Measurements from ENCODE around the gene IQCF6.
"Not testable (repeated sequence)": the region's sequence is repeated elsewhere in the genome, so short reads cannot be mapped to it uniquely, and the experiment has no call there.

Gene IQCF6

DNA sequence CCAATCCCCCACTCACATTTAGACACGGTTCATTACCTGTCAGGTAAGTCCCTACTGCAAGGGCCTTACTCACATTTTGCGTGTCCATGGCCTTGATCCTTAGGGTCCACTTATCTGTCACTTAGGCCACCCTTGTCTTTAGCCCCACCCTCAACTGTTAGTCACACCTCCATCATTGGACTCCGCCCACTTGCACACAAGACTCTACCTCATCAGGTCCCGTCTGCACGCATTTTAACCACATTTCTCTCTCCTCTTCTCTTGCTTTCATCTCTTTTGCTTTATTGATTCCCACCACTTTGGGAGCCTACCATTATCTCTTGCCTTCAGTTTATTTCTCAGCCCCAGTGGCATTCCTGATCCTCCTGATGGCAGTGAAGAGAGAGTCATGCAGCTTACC is at the start of gene IQCF6:
IQCF6 (minus strand) TSS at position 101 of the 400 bp plus-strand sequence; CDS start at position 88, 13 bp downstream.
- DNase-seq = no peak

- no peak for DNase-seq
Observed at GRCh38 chr3:51828297-51828696, 49.3 kb upstream of the IQCF6 start.

DNA sequence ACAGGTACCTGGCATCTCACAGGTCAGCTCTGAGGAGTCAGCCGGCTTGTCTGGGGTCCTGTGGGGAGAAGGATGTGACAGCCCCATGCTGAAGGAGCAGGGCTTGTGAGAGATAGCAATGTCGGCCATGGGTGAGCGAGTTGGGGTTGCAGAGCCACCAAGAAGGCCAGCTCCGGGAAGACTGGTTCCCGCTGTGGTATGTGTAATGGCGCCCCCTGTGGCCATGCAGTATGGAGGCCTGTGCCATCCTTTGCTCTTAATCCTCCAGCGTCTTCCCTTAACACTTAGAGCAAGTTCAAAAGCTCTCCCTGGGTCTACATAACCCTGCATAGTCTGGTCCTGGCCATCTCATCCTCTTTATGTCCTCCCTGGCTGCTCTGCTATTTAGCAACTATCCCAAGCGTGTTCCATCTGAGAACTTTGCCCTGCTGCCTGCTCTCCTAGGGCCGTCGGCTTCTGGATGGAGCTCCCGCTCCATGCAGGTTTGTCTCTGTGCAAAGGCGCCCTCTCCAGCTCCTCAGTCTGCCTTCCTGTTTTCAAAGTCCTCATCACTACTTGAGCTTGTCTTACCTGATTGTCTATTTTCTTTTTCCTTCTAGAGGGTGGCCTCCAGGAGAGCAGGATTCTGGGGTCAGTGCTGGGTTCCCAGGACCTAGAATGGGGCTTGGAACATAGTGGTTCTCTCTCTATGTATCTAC is 40.8 kb upstream of the IQCF6 start:
- DNase-seq = peak; percentile 19 to 27

DNA sequence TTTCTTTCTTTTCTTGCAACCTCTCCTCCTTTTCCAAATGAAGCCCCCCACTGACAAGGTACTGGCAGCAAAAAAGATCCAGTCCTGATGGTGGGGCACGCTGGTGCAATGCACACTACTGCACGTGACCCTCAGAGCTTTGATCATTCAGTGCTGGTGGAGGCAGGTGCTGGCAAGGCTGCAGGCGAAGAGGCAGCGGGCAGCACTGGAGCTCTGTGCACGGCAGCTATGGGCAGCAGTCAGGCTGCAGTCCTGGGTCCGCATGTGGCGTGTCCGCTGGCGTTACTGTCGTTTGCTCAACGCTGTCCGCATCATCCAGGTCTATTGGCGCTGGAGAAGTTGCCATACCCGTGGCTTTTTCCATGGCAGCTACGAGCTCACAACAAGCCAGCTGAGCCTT is 40.1 kb upstream of the IQCF6 start:
- DNase-seq = no peak

- no peak for DNase-seq
Observed at GRCh38 chr3:51817375-51817774, 38.3 kb upstream of the IQCF6 start.

GRCh38 chr3:51816723-51817122 is 37.7 kb upstream of the IQCF6 start:
- no peak for DNase-seq

- no peak for DNase-seq
Observed at GRCh38 chr3:51815614-51816013, 36.6 kb upstream of the IQCF6 start.

GRCh38 chr3:51814034-51814433 is 35.0 kb upstream of the IQCF6 start:
- no peak for DNase-seq

DNA sequence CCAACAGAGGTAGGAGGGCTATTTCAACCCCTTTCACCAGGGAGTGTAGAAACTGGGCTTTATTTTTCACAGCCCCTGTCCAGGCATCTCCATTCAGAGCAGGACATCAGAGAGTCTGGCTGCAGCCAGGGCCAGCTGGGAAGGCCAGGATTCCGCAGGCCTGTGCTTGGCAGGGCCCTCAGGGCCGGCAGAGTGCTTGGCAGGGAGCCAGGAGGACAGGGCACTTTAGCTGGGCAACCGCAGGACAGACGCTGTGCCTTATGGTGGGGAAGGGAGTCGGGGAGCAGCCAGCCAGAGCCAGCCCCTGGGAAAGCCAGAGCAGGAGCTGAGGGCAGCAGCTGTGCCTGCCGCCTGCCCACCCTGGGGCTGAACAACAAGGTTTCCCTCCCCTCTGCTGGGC is 34.5 kb upstream of the IQCF6 start:
- DNase-seq = no peak

- no peak for DNase-seq
Observed at GRCh38 chr3:51808934-51809333, 29.9 kb upstream of the IQCF6 start.

GRCh38 chr3:51802106-51802703 is 23.2 kb upstream of the IQCF6 start:
- DNase-seq = no peak

DNA sequence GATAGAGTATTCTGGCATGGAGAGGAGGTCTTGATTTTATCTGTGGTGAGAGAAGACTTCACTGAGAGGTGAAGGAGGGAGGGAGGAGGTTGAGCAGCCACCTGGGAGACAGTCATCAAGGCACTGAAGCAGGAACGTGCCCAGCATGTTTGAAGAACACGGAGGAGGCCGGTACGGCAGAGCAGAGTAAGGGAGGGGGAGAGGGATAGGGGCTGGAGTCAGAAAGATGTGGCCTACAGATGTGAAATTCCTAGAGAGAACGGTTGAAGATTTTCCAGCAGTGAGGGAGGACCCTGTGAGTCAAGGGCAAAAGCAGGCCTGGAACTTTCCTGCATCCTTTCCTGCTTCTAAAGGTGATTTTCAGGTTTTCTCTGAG is 21.7 kb upstream of the IQCF6 start:
- no peak for DNase-seq

GRCh38 chr3:51799879-51800749 is 21.1 kb upstream of the IQCF6 start:
- no peak for DNase-seq

GRCh38 chr3:51798411-51798963 is 19.4 kb upstream of the IQCF6 start:
- no peak for DNase-seq

DNA sequence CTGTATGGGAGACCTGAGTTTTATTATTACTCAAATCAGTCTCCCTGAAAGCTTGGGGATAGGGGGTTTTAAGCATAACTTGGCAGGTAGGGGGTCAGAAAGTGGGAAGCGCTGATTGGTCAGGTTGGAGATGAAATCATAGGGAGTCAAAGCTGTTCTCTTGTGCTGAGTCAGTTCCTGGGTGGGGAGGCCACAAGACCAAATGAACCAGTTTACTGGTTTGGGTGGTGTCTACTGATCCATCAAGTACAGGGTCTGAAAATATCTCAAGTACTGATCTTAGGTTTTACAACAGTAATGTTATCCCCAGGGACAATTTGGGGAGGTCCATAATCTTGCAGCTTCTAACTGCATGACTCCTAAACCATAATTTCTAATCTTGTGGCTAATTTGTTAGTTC is 17.8 kb upstream of the IQCF6 start:
- DNase-seq = peak in 1 of 2 experiments; percentile 24

DNA sequence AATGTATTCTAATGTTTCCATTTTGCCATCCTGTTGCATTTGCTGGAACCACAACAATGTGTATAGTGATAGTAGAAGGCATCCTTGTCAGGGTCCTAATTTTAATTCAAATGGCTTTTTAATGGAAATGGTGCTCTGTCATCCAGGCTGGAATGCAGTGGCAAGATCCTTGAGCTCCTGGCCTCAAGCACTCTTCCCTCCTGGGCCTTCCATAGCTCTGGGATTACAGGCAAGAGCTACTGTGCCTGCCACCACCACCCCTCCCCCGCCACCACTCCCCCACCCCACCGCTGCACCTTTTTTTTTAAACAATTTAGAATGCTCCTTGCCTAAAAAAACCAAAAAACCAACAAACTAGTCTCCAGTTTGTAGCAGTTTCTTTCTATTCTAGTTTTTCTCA is 15.2 kb upstream of the IQCF6 start:
- DNase-seq = no peak

DNA sequence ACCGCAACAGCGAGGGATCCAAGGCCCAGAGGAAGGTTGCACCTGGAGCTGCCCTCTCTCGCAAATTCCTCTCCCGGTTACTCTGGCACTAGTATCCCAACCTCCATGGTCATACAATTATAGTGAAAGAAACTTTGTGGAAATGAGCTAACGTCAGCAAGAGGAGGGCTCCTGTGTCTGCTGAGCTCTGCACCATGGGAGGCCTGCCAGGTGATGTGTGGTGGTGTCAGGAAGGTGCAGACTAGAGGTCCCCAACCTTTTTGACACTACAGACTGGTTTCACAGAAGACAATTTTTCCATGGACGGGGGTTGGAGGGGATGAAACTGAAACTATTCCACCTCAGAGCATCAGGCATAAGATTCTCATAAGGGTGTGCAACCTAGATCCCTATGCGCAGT is 13.2 kb upstream of the IQCF6 start:
- DNase-seq = no peak

GRCh38 chr3:51789437-51789836 is 10.4 kb upstream of the IQCF6 start:
- no peak for DNase-seq

GRCh38 chr3:51787576-51787975 is 8.5 kb upstream of the IQCF6 start:
- not testable (repeated sequence) for DNase-seq

DNA sequence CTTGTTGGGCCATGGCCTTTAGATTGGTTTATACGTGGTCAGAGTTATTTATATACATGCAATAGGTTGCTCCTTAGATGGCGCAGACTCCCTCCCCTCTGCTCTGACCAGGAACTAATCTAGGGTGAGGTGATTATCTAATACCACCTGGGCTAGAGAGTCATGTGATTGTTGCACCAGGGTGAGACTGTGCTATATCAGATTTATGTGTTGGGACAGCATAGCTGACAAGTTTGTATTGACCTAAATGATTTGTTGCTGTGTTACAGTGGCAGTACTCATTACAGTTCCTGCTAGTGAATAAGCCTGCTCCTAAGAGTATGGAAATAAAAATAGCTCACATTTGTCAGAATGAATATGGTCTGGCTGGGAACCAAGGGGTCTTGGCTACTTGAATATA is 7.2 kb upstream of the IQCF6 start:
- no peak for DNase-seq

DNA sequence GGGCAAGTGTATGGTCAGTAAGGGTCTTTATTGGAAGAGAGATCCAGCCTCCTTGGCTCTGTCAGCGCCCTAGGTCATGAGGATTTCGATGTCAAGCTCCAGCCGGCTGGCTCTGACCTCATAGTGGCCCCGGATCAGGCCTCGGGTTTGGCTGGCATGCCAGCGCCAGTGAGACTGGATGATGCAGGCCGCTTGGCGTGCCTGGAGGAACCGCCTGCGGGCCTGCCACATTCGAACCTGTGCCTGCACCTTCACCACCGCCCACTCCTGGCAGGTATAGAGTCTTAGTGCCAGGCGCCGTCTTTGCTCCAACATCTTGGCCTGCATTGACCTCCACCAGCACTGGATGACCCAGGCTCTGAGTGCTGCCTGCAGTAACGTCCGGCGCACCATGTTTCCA is 483 bp downstream of the IQCF6 start:
- no peak for DNase-seq

DNA sequence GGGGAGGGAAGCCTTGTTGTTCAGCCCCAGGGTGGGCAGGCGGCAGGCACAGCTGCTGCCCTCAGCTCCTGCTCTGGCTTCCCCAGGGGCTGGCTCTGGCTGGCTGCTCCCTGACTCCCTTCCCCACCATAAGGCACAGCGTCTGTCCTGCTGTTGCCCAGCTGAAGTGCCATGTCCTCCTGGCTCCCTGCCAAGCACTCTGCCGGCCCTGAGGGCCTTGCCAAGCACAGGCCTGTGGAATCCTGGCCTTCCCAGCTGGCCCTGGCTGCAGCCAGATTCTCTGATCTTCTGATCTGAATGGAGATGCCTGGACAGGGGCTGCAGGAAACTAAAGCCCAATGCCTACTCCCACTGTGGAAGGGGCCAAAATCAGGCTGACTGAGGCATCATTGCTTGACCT is 1.1 kb downstream of the IQCF6 start:
- DNase-seq = no peak

DNA sequence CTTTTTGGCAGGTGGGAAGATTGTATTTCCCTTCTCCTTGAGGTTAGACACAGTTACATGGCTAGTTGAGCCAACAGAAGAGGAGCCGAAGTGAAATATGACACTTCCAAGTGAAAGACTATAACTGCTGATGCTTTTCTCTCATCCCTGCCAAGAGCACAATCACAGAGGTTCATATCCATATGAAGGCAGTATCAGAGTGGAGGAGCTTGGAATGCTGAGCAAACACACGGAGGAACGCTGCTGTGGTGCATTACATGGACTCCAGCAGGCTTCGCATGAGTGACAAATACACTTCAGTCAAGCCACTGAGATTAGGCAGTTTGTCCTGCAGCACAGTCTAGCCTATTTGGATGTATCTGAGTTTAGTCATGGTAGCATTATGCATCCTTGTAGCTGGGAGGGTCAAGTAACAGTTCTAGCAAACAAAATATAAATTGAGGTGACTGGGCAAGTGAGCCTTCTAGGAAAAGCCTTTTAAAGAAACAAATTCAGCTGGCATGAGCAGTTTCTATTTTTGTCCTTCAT is 5.4 kb downstream of the IQCF6 start:
- no peak for DNase-seq
